GM12892 (cell line): ENCODE measurements around the gene AAK1.

Experiments
- POLR2A ChIP-seq: IDR thresholded peaks from 2 replicates; pipeline ENCODE4 v1.6.1; 2011; ENCODE audit warnings: low read depth, low read length, control low read depth
- POLR2AphosphoS5 ChIP-seq: IDR thresholded peaks from 2 replicates; pipeline ENCODE4 v1.6.1; 2011; ENCODE audit warnings: low read depth, low read length, control low read depth
- TAF1 ChIP-seq: IDR thresholded peaks from 2 replicates; pipeline ENCODE4 v1.6.1; 2011; ENCODE audit warnings: low read depth, mild to moderate bottlenecking, control low read depth, low read length, borderline replicate concordance

GRCh38 chr2:69436596-69436937, 207.0 kb downstream of the AAK1 start:
- TF ChIP-seq POLR2AphosphoS5: no peak
- no peak for TF ChIP-seq POLR2A
- no peak for TF ChIP-seq TAF1
